ENCODE results near the gene ATP6V1E1. TPM values are rescaled to one million over a fixed set of nuclear protein-coding genes. Genes with fewer than 3 reads are reported as not detected.

The ATP6V1E1 gene
- total and polyA plus RNA-seq, 9 donors = 69.0 to 201 (median 82.5) TPM

- DNase-seq = no peak
- 93 to 97% (median 95%) methylated on average over 4 of the region's 4 CpGs for WGBS, 3 donors
- no peak for TF ChIP-seq CTCF (IDR thresholded peaks at IDR 0.05)
- no peak for TF ChIP-seq EP300 (IDR thresholded peaks at IDR 0.05)
- no peak for TF ChIP-seq POLR2A (IDR thresholded peaks at IDR 0.05)
- Histone ChIP-seq H3K27me3 (no peaks in the 10 kb centered on the region), H3K4me3 (no peak overlapping the region), H3K27ac (no peak overlapping the region), H3K4me1 (ENCODE audit: insufficient read depth) (no peaks in the 10 kb centered on the region), H3K9me3 (no peaks in the 10 kb centered on the region), H3K36me3 (no peaks in the 10 kb centered on the region)
- intact Hi-C loops (cut with DNase I) = no loop called here
Observed at GRCh38 chr22:17598318-17598717, 30.2 kb downstream of the ATP6V1E1 start.

- no peak for TF ChIP-seq EP300 (IDR thresholded peaks at IDR 0.05)
- no peak for TF ChIP-seq CTCF (IDR thresholded peaks at IDR 0.05)
- TF ChIP-seq POLR2A (IDR thresholded peaks at IDR 0.05) = no peak
- 87 to 98% (median 96%) methylated on average over 2 of the region's 2 CpGs for WGBS, 3 donors
- no peak overlapping the region for H3K27ac ChIP-seq
- DNase-seq = no peak
- no peaks in the 10 kb centered on the region for H3K36me3 ChIP-seq
- no peaks in the 10 kb centered on the region for H3K9me3 ChIP-seq
- no peaks in the 10 kb centered on the region for H3K27me3 ChIP-seq
- intact Hi-C loops (cut with DNase I) = no loop called here
- no peaks in the 10 kb centered on the region for H3K4me1 ChIP-seq (ENCODE audit: insufficient read depth)
- no peak overlapping the region for H3K4me3 ChIP-seq
Observed at GRCh38 chr22:17597217-17597616, 31.3 kb downstream of the ATP6V1E1 start.

GRCh38 chr22:17596226-17596625 is 32.3 kb downstream of the ATP6V1E1 start:
- Histone ChIP-seq H3K4me3 (no peak overlapping the region), H3K27ac (no peak overlapping the region), H3K4me1 (ENCODE audit: insufficient read depth) (no peaks in the 10 kb centered on the region), H3K36me3 (no peaks in the 10 kb centered on the region), H3K27me3 (no peaks in the 10 kb centered on the region), H3K9me3 (no peaks in the 10 kb centered on the region)
- intact Hi-C loops (cut with DNase I) = no loop called here
- WGBS, 3 donors = 92 to 97% (median 96%) methylated on average over 6 of the region's 6 CpGs
- TF ChIP-seq CTCF (IDR thresholded peaks at IDR 0.05) (no peak), POLR2A (IDR thresholded peaks at IDR 0.05) (no peak), EP300 (IDR thresholded peaks at IDR 0.05) (no peak)
- DNase-seq = peak in 1 of 5 donors; percentile 13

- Histone ChIP-seq H3K4me3 (no peak overlapping the region), H3K36me3 (no peaks in the 10 kb centered on the region), H3K27me3 (no peaks in the 10 kb centered on the region), H3K4me1 (ENCODE audit: insufficient read depth) (no peaks in the 10 kb centered on the region), H3K9me3 (no peaks in the 10 kb centered on the region), H3K27ac (no peak overlapping the region)
- intact Hi-C loops (cut with DNase I) = no loop called here
- WGBS, 3 donors = 82 to 91% (median 83%) methylated on average over 5 of the region's 5 CpGs
- no peak for TF ChIP-seq CTCF (IDR thresholded peaks at IDR 0.05)
- TF ChIP-seq POLR2A (IDR thresholded peaks at IDR 0.05) = no peak
- TF ChIP-seq EP300 (IDR thresholded peaks at IDR 0.05) = no peak
- peak in 2 of 5 donors; percentile 5 to 7 for DNase-seq
Observed at GRCh38 chr22:17592201-17592600, 36.3 kb downstream of the ATP6V1E1 start.

Data from ovary (tissue), 9 donors.